PC-3 (cell line): ENCODE results near the gene FLNA. TPM values are rescaled to one million over a fixed set of nuclear protein-coding genes. Genes with fewer than 3 reads are reported as not detected.
A peak's percentile ranks its signal among the peaks of the same experiment; 100 is the strongest.

Experiments
- ATAC-seq: fragments of 200-7000 bp; cut with Tn5 transposase; 2 replicates; pipeline ENCODE4 v1.9.1; 2020; ENCODE audit warnings: mild to moderate bottlenecking, moderate library complexity
- BruUV-seq: library from RNA; stranded (reverse); fragments of 400-500 nt; replicated peaks from 2 replicates; lab custom pipeline; 2021; lab: Mats Ljungman, UMichigan
- CTCF ChIA-PET: fragments of 300-600 bp; sonication (Branson Sonifier 250); formaldehyde crosslinking; loops from one replicate; lab custom pipeline; 2022; ENCODE audit warnings: antibody characterized with exemption; lab: Charles Lee
- POLR2A ChIA-PET: fragments of 300-600 bp; sonication (Branson Sonifier 250); formaldehyde crosslinking; loops from one replicate; lab custom pipeline; 2022; ENCODE audit warnings: antibody characterized with exemption; ENCODE audit not compliant: unreplicated experiment; lab: Charles Lee
- DNase-seq: peaks from one replicate; pipeline ENCODE4 v3.0.0-alpha.2; 2015
- H2AFZ ChIP-seq: fragments of 300-600 bp; sonication (generic); 2 replicates; pipeline ENCODE4 v1.6.0; 2016; ENCODE audit warnings: antibody characterized with exemption, low read length
- H3F3A ChIP-seq: fragments of 300-600 bp; sonication (generic); one replicate; pipeline ENCODE4 v1.6.0; 2017; ENCODE audit warnings: antibody characterized with exemption, low read length, control low read depth, mild to moderate bottlenecking; ENCODE audit not compliant: unreplicated experiment
- H3K27ac ChIP-seq: fragments of 300-600 bp; sonication (generic); 2 replicates; pipeline ENCODE4 v1.5.1; 2016; ENCODE audit warnings: mild to moderate bottlenecking, low read length
- H3K27me3 ChIP-seq: fragments of 300-600 bp; sonication (generic); 2 replicates; pipeline ENCODE4 v1.6.1; 2016; ENCODE audit warnings: low read length, mixed read lengths
- H3K36me3 ChIP-seq: fragments of 300-600 bp; sonication (generic); 2 replicates; pipeline ENCODE4 v1.6.1; 2016; ENCODE audit warnings: low read depth, mixed run types, low read length, mixed read lengths
- H3K4me1 ChIP-seq: fragments of 300-600 bp; sonication (generic); 2 replicates; pipeline ENCODE4 v1.5.1; 2016; ENCODE audit warnings: low read length; ENCODE audit not compliant: insufficient read depth
- H3K4me2 ChIP-seq: fragments of 300-600 bp; sonication (generic); 2 replicates; pipeline ENCODE4 v1.6.0; 2016; ENCODE audit warnings: low read length
- H3K4me3 ChIP-seq: fragments of 300-600 bp; sonication (generic); 2 replicates; pipeline ENCODE4 v1.5.1; 2016; ENCODE audit warnings: mild to moderate bottlenecking, low read length, mixed read lengths
- H3K79me2 ChIP-seq: fragments of 300-600 bp; sonication (generic); 2 replicates; pipeline ENCODE4 v1.6.1; 2017; ENCODE audit warnings: low read length, mixed read lengths
- H3K9ac ChIP-seq: fragments of 300-600 bp; sonication (generic); 2 replicates; pipeline ENCODE4 v1.6.0; 2016; ENCODE audit warnings: mild to moderate bottlenecking, low read length
- H3K9me2 ChIP-seq: fragments of 300-600 bp; sonication (generic); replicated peaks from 2 replicates; pipeline ENCODE4 v1.6.1; 2016; ENCODE audit warnings: mixed run types, low read length, mixed read lengths
- H3K9me3 ChIP-seq: fragments of 300-600 bp; sonication (generic); 2 replicates; pipeline ENCODE4 v1.6.1; 2016; ENCODE audit warnings: low read length, mixed read lengths
- H4K20me1 ChIP-seq: fragments of 300-600 bp; sonication (generic); 2 replicates; pipeline ENCODE4 v1.6.1; 2016; ENCODE audit warnings: low read length, mixed read lengths
- CTCF ChIP-seq: fragments of 300-600 bp; sonication (generic); conservative IDR thresholded peaks from 2 replicates; pipeline ENCODE4 v1.5.1; 2017; ENCODE audit warnings: antibody characterized with exemption, low read depth, mild to moderate bottlenecking, low read length
- EZH2 ChIP-seq: fragments of 300-600 bp; sonication (generic); IDR thresholded peaks from one replicate; pipeline ENCODE4 v1.6.1; 2017; ENCODE audit warnings: antibody characterized with exemption, mild to moderate bottlenecking, low read length; ENCODE audit not compliant: unreplicated experiment
- EZH2phosphoT487 ChIP-seq: fragments of 300-600 bp; sonication (generic); IDR thresholded peaks from 2 replicates; pipeline ENCODE4 v1.6.1; 2018; ENCODE audit warnings: mild to moderate bottlenecking, antibody characterized with exemption, low read length, borderline replicate concordance
- intact Hi-C: fragments of 100-400 bp; cut with micrococcal nuclease; formaldehyde crosslinking; loops from 2 replicates; pipeline ENCODE4 v1.9.0; 2023
- total RNA-seq: library from RNA; depleted of rRNA; stranded (reverse); fragments of >200 nt; gene quantifications from 2 replicates; pipeline ENCODE4 v1.2.3, GENCODE V29; 2014

Gene FLNA
- total RNA-seq, 1 experiment from 2014 or later = 2,058 TPM

GRCh38 chrX:154370300-154371016 is 4.0 kb downstream of the FLNA start:
- ATAC-seq = no peak
- no peaks in the 10 kb centered on the region for H3K27me3 ChIP-seq
- no peak for DNase-seq
- no peaks in the 10 kb centered on the region for H3K9me2 ChIP-seq
- H3K9me3 ChIP-seq = no peaks in the 10 kb centered on the region
- H3K36me3 ChIP-seq = peaks cover 31% of the 10 kb centered on the region
- TF ChIP-seq EZH2phosphoT487 (no peak), CTCF (no peak), EZH2 (no peak)
- peaks cover 27% of the 10 kb centered on the region for H4K20me1 ChIP-seq
- H3K79me2 ChIP-seq = peaks cover 88% of the 10 kb centered on the region
- intact Hi-C loops = loop anchor here (10.0 kb wide), 1 partner anchor 396 kb away; the partner anchor contains the start of genes HCFC1 and TMEM187
- ChIA-PET CTCF (no interaction called here), POLR2A (interaction anchor here (0.5 to 0.7 kb wide), 3 partner anchors 13 to 174 kb away, joined by 3 to 4 read pairs (median 3); no protein-coding TSS in a partner anchor)
- H3K4me3 ChIP-seq = peak overlapping the region; percentile 83
- peaks cover 36% of the 10 kb centered on the region for H3K4me1 ChIP-seq
- H3K9ac ChIP-seq = peak overlapping the region; percentile 91
- H3F3A ChIP-seq = no peaks in the 10 kb centered on the region
- H3K27ac ChIP-seq = peak overlapping the region; percentile 97
- H3K4me2 ChIP-seq = peak overlapping the region; percentile 94
- no peak overlapping the region for H2AFZ ChIP-seq
- no TSS peak for BruUV-seq

GRCh38 chrX:154369449-154370299 is 4.8 kb downstream of the FLNA start:
- Histone ChIP-seq H3K27ac (peak overlapping the region; percentile 97), H3K4me1 (peaks cover 30% of the 10 kb centered on the region), H3K4me2 (peak overlapping the region; percentile 94), H2AFZ (no peak overlapping the region), H3K36me3 (peaks cover 33% of the 10 kb centered on the region), H3K9me3 (no peaks in the 10 kb centered on the region), H3F3A (no peaks in the 10 kb centered on the region), H3K27me3 (no peaks in the 10 kb centered on the region), H3K4me3 (peak overlapping the region; percentile 83), H4K20me1 (peaks cover 27% of the 10 kb centered on the region), H3K79me2 (peaks cover 87% of the 10 kb centered on the region), H3K9ac (peak overlapping the region; percentile 91), H3K9me2 (no peaks in the 10 kb centered on the region)
- DNase-seq = peak; percentile 92
- CTCF ChIA-PET = interaction anchor here (0.6 kb wide), 1 partner anchor 12 kb away, joined by 4 read pairs; no protein-coding TSS in a partner anchor
- intact Hi-C loops = loop anchor here (10.0 kb wide), 1 partner anchor 395 kb away; the partner anchor contains the start of genes HCFC1 and TMEM187
- ATAC-seq = peak; percentile 20
- BruUV-seq = TSS peak; percentile 96
- POLR2A ChIA-PET = interaction anchor here (0.5 to 0.8 kb wide), 3 partner anchors 9 to 253 kb away, joined by 3 to 5 read pairs (median 5); partner anchors contain the start of gene EMD
- TF ChIP-seq EZH2phosphoT487 (no peak), EZH2 (no peak), CTCF (no peak)
